CD4-positive, alpha-beta memory T cell (primary cell): ENCODE data around the gene ANKRD6. TPM values are rescaled to one million over a fixed set of nuclear protein-coding genes. Genes with fewer than 3 reads are reported as not detected.

Experiments used
- CTCF ChIA-PET: fragments of 350-600 bp; sonication (Branson Sonifier 250); formaldehyde crosslinking; loops from one replicate; lab custom pipeline; 2021; ENCODE audit warnings: inconsistent platforms; ENCODE audit not compliant: partially characterized antibody; lab: Charles Lee
- POLR2A ChIA-PET: fragments of 350-600 bp; sonication (Branson Sonifier 250); formaldehyde crosslinking; loops from one replicate; lab custom pipeline; 2021; ENCODE audit not compliant: partially characterized antibody; lab: Charles Lee
- DNase-seq, 5 donors: peaks; one replicate each; pipeline versions ENCODE4 v3.0.0 to v3.0.0-alpha.2; 2020 to 2022; ENCODE audit warnings: mixed read lengths in 1 of 5
- H3K27ac ChIP-seq: one replicate; pipeline ENCODE4 v1.7.0; 2013; ENCODE audit warnings: low read depth, low read length
- H3K27me3 ChIP-seq: 2 replicates; pipeline ENCODE4 v1.7.0; 2013; ENCODE audit warnings: mild to moderate bottlenecking, low read length, moderate library complexity; ENCODE audit not compliant: insufficient read depth
- H3K36me3 ChIP-seq: 2 replicates; pipeline ENCODE4 v1.7.0; 2013; ENCODE audit warnings: mild to moderate bottlenecking, low read length, moderate library complexity; ENCODE audit not compliant: insufficient read depth
- H3K4me1 ChIP-seq: 2 replicates; pipeline ENCODE4 v1.7.0; 2013; ENCODE audit warnings: mild to moderate bottlenecking, low read length, moderate library complexity; ENCODE audit not compliant: insufficient read depth
- H3K4me3 ChIP-seq, 2 donors: one replicate each; pipeline ENCODE4 v1.7.0; 2013; ENCODE audit warnings: low read length in 2 of 2, mild to moderate bottlenecking in 1 of 2
- H3K9me3 ChIP-seq, 2 donors: one replicate each; pipeline ENCODE4 v1.7.0; 2013; ENCODE audit warnings: low read length in 2 of 2, control low read depth in 1 of 2; ENCODE audit not compliant: control insufficient read depth in 1 of 2
- H3K27ac Mint-ChIP-seq, 7 donors: one replicate each; pipeline ENCODE4 v1.8.0; 2020 to 2021; ENCODE audit warnings: mixed read lengths in 7 of 7, mild to moderate bottlenecking in 6 of 7, inconsistent platforms in 3 of 7, moderate library complexity in 3 of 7
- H3K27me3 Mint-ChIP-seq, 2 donors: one replicate each; pipeline ENCODE4 v1.8.0; 2020 to 2021; ENCODE audit warnings: mixed read lengths in 2 of 2
- H3K36me3 Mint-ChIP-seq, 2 donors: one replicate each; pipeline ENCODE4 v1.8.0; 2020 to 2021; ENCODE audit warnings: mixed read lengths in 2 of 2, inconsistent platforms in 1 of 2, mild to moderate bottlenecking in 1 of 2
- H3K4me1 Mint-ChIP-seq, 4 donors: one replicate each; pipeline ENCODE4 v1.8.0; 2020 to 2021; ENCODE audit warnings: mixed read lengths in 4 of 4, mild to moderate bottlenecking in 1 of 4
- H3K4me3 Mint-ChIP-seq, 8 donors: one replicate each; pipeline ENCODE4 v1.8.0; 2020 to 2021; ENCODE audit warnings: mixed read lengths in 8 of 8, mild to moderate bottlenecking in 7 of 8, moderate library complexity in 6 of 8, inconsistent platforms in 3 of 8
- H3K9me3 Mint-ChIP-seq, 8 donors: one replicate each; pipeline ENCODE4 v1.8.0; 2020 to 2021; ENCODE audit warnings: mixed read lengths in 8 of 8, mild to moderate bottlenecking in 5 of 8, inconsistent platforms in 3 of 8, moderate library complexity in 1 of 8
- intact Hi-C: fragments of 100-400 bp; cut with micrococcal nuclease; formaldehyde crosslinking; loops from one replicate; pipeline ENCODE4 v1.15.1; 2023
- polyA plus RNA-seq, 2 donors: library from polyadenylated mRNA; unstranded; fragments of 300-500 nt; fragmentation: Illumina TruSeq; gene quantifications; one replicate each; pipeline ENCODE4 v1.2.3, GENCODE V29; 2021
- total RNA-seq, 2 experiments: library from RNA; stranded (reverse); gene quantifications; one replicate each; pipeline ENCODE4 v1.2.3, GENCODE V29; 2021

ANKRD6 gene
- total and polyA plus RNA-seq, 4 experiments from 2014 or later = 2.8 to 5.8 (median 4.3) TPM

- Histone ChIP-seq H3K4me1 (no peaks in the 10 kb centered on the region), H3K27ac (no peak overlapping the region), H3K9me3 (no peaks in the 10 kb centered on the region), H3K27me3 (no peaks in the 10 kb centered on the region), H3K4me3 (no peak overlapping the region), H3K36me3 (no peaks in the 10 kb centered on the region)
- Mint-ChIP-seq H3K27me3 (no peaks in the 10 kb centered on the region), H3K9me3 (no peaks in the 10 kb centered on the region), H3K4me1 (no peaks in the 10 kb centered on the region), H3K36me3 (peaks cover 0 to 2% of the 10 kb centered on the region in 2 donors), H3K27ac (no peak overlapping the region), H3K4me3 (no peak overlapping the region)
- intact Hi-C loops = no loop called here
- POLR2A ChIA-PET = no interaction called here
- CTCF ChIA-PET = no interaction called here
- no peak for DNase-seq
Observed at GRCh38 chr6:89566008-89566800, 133.3 kb downstream of the ANKRD6 start.

DNA sequence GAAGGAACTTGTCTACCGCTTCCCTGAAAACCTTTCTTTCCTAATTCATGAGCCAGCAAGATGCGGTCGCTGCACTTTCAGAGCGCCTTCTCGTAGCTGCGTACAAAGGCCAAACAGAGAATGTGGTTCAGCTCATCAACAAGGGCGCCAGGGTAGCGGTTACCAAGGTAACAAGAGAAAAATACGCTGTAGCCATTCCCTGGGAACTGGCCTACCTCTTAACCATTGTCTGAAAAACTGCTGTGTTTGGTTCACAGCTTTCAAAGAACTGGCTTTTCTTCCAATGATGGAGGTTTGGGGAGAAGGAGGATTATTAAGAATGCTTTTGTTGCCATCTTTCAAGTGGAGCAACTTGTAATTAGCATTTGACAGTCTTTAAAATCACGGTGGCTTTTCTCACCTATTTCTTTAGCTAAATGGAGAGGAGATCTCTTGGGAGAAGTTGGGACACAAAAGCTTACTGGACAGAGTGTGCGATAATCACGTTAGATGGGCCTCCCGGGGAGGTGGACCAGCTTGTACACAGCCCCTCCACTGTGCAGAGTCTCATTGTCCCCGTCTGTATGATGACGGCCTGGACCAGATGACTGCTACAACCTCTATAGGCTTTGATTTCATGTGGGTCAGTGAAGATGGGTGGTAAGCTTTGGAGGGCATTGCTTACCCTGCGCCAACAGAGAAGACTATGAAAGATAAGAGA is 134.1 kb downstream of the ANKRD6 start:
- Mint-ChIP-seq H3K27ac (no peak overlapping the region), H3K4me1 (no peaks in the 10 kb centered on the region), H3K4me3 (no peak overlapping the region), H3K9me3 (no peaks in the 10 kb centered on the region), H3K27me3 (no peaks in the 10 kb centered on the region), H3K36me3 (peaks cover 0 to 2% of the 10 kb centered on the region in 2 donors)
- Histone ChIP-seq H3K36me3 (no peaks in the 10 kb centered on the region), H3K27ac (no peak overlapping the region), H3K4me1 (no peaks in the 10 kb centered on the region), H3K9me3 (no peaks in the 10 kb centered on the region), H3K27me3 (no peaks in the 10 kb centered on the region), H3K4me3 (no peak overlapping the region)
- ChIA-PET CTCF (no interaction called here), POLR2A (no interaction called here)
- intact Hi-C loops = no loop called here
- DNase-seq = no peak

DNA sequence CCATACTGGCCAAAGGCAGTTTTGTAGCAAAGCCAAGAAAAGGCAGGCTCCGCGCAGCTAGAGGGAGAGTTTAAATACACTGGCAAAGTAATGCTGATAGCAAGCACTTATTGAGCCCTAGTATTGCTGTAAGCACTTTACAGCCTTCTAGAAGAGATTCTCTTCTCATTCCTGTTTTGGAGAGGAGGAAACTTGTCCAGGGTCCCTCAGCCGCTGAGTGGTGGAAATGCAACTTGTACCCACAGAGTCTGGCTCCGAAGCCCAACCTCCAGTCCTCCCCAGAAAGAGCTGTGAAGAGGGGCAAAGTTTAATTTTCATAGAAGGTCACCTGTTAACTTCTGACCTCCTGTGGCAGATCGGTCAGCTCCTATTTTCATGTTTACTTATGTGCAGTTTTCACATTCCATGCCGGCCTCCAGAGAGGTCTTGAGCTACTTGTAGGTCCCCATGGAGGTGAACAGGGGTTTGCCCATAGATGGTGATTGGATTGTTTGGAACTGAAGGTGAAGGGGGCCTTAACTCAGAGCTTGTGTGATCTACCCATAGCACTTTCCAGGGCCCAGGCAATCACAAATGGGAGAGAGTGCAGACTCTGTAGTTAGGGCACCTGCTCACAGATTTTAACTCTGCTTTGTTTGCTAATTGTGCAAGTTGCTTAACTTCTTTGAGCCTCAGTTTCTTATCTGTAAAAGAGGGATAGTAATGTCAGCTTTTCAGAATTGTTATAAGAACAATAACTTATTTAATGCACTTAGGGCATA is 134.9 kb downstream of the ANKRD6 start:
- intact Hi-C loops = no loop called here
- Mint-ChIP-seq H3K27ac (no peak overlapping the region), H3K9me3 (no peaks in the 10 kb centered on the region), H3K4me3 (no peak overlapping the region), H3K27me3 (no peaks in the 10 kb centered on the region), H3K36me3 (peaks cover 0 to 2% of the 10 kb centered on the region in 2 donors), H3K4me1 (no peaks in the 10 kb centered on the region)
- H3K27ac ChIP-seq = no peak overlapping the region
- POLR2A ChIA-PET = interaction anchor here (0.6 kb wide), 1 partner anchor 18 kb away, joined by 3 read pairs; no protein-coding TSS in a partner anchor
- no peaks in the 10 kb centered on the region for H3K36me3 ChIP-seq
- DNase-seq = no peak
- CTCF ChIA-PET = no interaction called here
- H3K4me1 ChIP-seq = no peaks in the 10 kb centered on the region
- H3K27me3 ChIP-seq = no peaks in the 10 kb centered on the region
- H3K9me3 ChIP-seq = no peaks in the 10 kb centered on the region
- no peak overlapping the region for H3K4me3 ChIP-seq

DNA sequence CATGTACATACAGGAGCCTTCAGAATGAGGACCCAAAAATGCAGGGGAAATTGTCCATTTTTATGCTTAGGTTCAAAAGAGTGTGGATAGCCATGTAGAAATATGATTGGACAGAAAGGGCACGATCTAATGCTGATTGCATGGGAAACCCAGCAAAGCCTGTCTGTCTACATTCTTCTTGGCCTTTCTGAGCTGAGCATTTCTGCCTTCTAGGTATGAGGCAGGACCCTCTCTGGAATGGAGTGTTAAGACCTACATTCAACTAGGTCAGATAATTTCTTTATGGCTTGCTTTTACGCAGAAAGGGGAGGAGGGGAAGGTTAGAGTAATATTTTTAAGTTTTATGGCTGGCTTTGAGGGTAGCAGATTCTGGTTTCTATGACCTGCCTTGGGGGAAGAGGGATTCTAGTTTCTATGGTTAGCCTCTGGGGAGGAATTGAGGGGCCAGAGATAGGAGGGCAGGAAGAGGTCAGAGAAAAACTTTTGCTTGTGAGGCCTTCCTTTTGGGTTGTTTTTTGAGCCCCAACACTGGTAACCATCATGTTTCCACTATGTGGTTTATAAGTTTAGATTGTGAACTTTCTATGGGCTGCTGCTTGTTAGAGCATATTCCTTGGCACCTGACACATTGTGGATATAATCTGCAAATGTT is 142.1 kb downstream of the ANKRD6 start:
- H3K27ac Mint-ChIP-seq = no peak overlapping the region
- peaks cover 0 to 4% of the 10 kb centered on the region in 2 donors for H3K36me3 Mint-ChIP-seq
- H3K9me3 Mint-ChIP-seq = no peaks in the 10 kb centered on the region
- Histone ChIP-seq H3K27me3 (no peaks in the 10 kb centered on the region), H3K27ac (no peak overlapping the region), H3K4me3 (no peak overlapping the region), H3K36me3 (no peaks in the 10 kb centered on the region), H3K9me3 (no peaks in the 10 kb centered on the region), H3K4me1 (no peaks in the 10 kb centered on the region)
- no peak overlapping the region for H3K4me3 Mint-ChIP-seq
- POLR2A ChIA-PET = no interaction called here
- peaks cover 0 to 3% of the 10 kb centered on the region in 2 donors for H3K27me3 Mint-ChIP-seq
- H3K4me1 Mint-ChIP-seq = no peaks in the 10 kb centered on the region
- no peak for DNase-seq
- intact Hi-C loops = no loop called here
- CTCF ChIA-PET = no interaction called here

DNA sequence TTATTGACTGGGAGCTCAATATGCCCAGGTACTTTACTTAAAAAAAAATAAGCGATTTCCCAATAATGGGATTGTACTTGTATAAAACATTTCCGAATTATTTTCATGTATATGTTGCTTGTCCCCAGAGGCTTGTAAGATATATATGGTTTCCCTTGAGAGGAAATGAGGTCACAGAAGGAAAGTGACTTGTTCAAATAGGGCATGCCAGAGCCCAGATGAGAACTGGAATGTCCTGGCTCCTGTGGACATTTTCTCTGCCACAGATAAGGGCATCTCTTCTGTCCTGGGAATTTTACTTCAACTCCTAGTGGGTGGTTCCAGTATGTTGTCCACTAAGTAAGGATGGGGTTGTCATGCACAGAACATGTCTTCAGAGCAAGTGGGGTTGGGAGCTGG is 142.6 kb downstream of the ANKRD6 start:
- no peak for DNase-seq
- POLR2A ChIA-PET = no interaction called here
- Histone ChIP-seq H3K36me3 (no peaks in the 10 kb centered on the region), H3K27me3 (no peaks in the 10 kb centered on the region), H3K9me3 (no peaks in the 10 kb centered on the region), H3K27ac (no peak overlapping the region), H3K4me1 (no peaks in the 10 kb centered on the region), H3K4me3 (no peak overlapping the region)
- intact Hi-C loops = no loop called here
- peaks cover 0 to under 1% (median 0%) of the 10 kb centered on the region in 8 donors for H3K9me3 Mint-ChIP-seq
- H3K27ac Mint-ChIP-seq = no peak overlapping the region
- peaks cover 0 to 4% of the 10 kb centered on the region in 2 donors for H3K36me3 Mint-ChIP-seq
- no peak overlapping the region for H3K4me3 Mint-ChIP-seq
- H3K27me3 Mint-ChIP-seq = peaks cover 0 to 3% of the 10 kb centered on the region in 2 donors
- H3K4me1 Mint-ChIP-seq = no peaks in the 10 kb centered on the region
- CTCF ChIA-PET = no interaction called here

DNA sequence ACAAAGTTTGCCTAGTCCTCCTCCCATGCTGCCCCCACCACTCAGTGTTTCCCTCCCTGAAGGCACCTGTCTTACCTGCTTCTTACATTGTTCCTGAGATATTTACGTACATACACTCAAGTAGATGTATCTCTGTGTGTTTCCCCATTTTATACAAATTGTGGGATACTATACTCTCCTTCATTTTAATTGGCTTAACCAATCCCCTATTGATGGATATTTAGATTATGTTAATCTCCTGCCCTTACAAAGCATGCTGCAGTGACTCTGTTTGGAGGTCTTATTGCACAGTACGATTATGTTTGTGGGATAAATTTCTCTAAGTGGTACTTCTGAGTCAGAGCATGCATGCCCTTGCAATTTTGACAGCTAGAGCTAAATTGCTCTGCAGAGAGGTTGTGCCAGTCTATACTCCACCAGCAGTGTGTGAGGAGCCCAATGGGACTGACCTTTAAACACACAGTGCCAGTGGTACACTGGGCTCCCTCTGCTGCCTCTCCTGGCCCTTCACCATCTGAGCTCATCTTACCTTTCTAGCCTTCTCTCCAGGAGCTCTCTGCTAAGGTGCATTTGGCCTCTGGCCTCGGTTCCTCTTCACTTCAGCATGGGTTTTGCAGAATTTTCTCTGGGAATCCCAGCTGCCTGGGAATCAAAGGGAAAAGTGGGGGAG is 148.2 kb downstream of the ANKRD6 start:
- H3K36me3 Mint-ChIP-seq = peaks cover 0 to 8% of the 10 kb centered on the region in 2 donors
- no peaks in the 10 kb centered on the region for H3K4me1 ChIP-seq
- H3K36me3 ChIP-seq = no peaks in the 10 kb centered on the region
- no peak overlapping the region for H3K27ac ChIP-seq
- POLR2A ChIA-PET = no interaction called here
- intact Hi-C loops = no loop called here
- no peak overlapping the region for H3K27ac Mint-ChIP-seq
- no peaks in the 10 kb centered on the region for H3K4me1 Mint-ChIP-seq
- DNase-seq = no peak
- no peaks in the 10 kb centered on the region for H3K27me3 ChIP-seq
- CTCF ChIA-PET = interaction anchor here (0.6 kb wide), 1 partner anchor 24 kb away, joined by 3 read pairs; no protein-coding TSS in a partner anchor
- H3K9me3 Mint-ChIP-seq = peaks cover 0 to 2% (median 0%) of the 10 kb centered on the region in 8 donors
- H3K9me3 ChIP-seq = no peaks in the 10 kb centered on the region
- H3K4me3 ChIP-seq = no peak overlapping the region
- no peak overlapping the region for H3K4me3 Mint-ChIP-seq
- peaks cover 0 to 3% of the 10 kb centered on the region in 2 donors for H3K27me3 Mint-ChIP-seq
